SK-N-MC (cell line): Measurements from ENCODE around the gene R3HDM4.

ENCODE experiments used
- EZH2 ChIP-seq: fragments of 200-600 bp; sonication (generic); IDR thresholded peaks from one replicate; pipeline ENCODE4 v1.6.1; 2017; ENCODE audit warnings: antibody characterized with exemption
- POLR2AphosphoS5 ChIP-seq: IDR thresholded peaks from 2 replicates; pipeline ENCODE4 v1.6.1; 2012; ENCODE audit warnings: mild to moderate bottlenecking, low read depth, low read length, borderline replicate concordance

DNA sequence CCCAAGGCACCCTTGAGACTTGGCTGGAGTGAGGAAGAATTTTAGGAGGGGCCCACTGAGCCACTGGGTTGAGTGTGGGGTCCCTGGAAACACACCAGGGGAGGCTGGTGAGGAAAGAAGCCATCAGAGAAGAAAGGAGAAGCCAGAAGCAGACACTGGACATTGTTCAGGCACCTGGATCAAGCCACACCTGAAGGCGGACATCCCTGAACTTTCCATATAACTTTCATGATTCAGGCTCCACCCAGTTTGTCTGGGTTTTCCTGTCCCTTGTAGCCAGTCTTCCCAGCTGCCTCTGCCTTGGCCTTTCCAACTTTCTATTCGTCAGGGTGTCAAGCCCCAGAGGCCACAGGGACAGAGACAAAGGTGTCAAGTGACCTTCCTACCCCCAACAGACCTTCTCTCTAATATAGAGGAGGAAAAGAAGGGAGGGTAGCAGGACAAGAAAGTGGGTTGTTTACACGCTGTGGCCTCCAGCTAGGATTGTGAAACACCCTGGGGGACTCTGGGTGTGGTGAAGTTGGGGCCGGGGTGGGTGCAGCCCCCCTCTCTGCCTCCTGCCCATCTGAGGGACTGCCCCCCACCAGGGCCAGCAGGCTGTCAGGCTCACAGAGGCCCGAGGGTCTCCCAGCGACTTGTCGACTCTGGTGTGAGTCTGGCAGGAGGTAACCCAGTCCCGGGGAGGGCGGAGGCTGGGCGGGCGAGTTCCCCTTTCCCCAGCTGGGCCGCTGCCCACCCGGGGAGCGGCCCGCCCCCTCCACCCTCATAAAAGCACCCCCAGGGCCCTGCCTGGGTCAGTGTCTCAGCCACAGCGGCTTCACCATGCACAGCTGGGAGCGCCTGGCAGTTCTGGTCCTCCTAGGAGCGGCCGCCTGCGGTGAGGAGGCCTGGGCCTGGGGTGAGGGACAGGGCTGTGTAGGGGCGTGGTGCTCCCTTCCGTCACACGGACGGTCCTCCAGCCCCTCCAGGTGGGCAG lies 53.9 kb downstream of the R3HDM4 start, which contains the start of gene CFD:
- TF ChIP-seq EZH2 (no peak), POLR2AphosphoS5 (no peak)
